Measurements from ENCODE around the gene MSMB. TPM values are rescaled to one million over a fixed set of nuclear protein-coding genes. Genes with fewer than 3 reads are reported as not detected.

The MSMB gene
- total and polyA plus RNA-seq, 2 of the 8 experiments (the other 6 are each of a cell fraction or from before 2014, with no cell fraction given) = not detected

DNA sequence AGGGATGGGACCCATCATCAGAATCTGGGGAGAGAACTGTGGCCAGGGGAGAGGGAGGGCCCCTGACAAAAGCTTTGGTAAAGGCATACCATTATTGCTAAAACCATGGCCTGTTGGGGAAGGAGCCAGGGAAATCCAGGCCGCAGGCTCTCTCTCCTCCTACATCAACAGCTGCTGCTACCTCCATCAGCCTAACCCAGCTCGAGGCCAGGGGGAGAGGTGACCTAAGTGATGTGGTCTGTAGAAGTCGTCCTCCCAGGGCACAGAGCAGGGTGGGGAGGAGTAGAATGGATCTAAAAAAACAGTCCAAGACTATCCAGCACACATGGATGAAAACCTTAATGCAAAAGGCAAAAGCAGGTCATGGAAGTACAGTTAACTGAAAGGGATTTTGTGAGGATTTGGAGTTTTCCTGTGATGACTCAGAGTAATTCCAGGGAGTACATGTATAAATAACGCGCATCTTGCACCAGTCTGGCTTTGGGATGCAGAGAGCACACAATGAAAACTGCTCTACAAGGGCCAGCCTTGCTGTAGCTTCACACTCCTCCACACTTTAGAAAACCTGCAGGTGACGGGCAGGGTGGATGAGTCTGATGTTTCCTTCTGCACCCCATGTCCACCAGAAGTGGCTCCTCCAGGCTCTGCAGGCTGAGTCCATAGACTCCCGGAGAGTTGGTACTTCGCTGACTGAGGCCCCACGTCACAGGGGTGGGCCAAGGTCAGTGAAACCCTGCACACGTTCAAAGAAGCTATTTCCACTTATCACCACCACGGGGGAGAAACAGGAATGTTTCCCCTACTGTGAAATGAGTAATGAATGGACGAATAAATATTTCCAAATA, 38.5 kb upstream of the MSMB start (continued):
- TF ChIP-seq, protein P1, sequence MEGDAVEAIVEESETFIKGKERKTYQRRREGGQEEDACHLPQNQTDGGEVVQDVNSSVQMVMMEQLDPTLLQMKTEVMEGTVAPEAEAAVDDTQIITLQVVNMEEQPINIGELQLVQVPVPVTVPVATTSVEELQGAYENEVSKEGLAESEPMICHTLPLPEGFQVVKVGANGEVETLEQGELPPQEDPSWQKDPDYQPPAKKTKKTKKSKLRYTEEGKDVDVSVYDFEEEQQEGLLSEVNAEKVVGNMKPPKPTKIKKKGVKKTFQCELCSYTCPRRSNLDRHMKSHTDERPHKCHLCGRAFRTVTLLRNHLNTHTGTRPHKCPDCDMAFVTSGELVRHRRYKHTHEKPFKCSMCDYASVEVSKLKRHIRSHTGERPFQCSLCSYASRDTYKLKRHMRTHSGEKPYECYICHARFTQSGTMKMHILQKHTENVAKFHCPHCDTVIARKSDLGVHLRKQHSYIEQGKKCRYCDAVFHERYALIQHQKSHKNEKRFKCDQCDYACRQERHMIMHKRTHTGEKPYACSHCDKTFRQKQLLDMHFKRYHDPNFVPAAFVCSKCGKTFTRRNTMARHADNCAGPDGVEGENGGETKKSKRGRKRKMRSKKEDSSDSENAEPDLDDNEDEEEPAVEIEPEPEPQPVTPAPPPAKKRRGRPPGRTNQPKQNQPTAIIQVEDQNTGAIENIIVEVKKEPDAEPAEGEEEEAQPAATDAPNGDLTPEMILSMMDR (IDR thresholded peaks at IDR 0.05; ENCODE audit: control extremely low read depth in 1 of 3, insufficient read depth in 1 of 3, low read depth in 1 of 3, low read length in 3 of 3) = no peak
- TF ChIP-seq, protein P2, sequence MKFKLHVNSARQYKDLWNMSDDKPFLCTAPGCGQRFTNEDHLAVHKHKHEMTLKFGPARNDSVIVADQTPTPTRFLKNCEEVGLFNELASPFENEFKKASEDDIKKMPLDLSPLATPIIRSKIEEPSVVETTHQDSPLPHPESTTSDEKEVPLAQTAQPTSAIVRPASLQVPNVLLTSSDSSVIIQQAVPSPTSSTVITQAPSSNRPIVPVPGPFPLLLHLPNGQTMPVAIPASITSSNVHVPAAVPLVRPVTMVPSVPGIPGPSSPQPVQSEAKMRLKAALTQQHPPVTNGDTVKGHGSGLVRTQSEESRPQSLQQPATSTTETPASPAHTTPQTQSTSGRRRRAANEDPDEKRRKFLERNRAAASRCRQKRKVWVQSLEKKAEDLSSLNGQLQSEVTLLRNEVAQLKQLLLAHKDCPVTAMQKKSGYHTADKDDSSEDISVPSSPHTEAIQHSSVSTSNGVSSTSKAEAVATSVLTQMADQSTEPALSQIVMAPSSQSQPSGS (IDR thresholded peaks at IDR 0.05; ENCODE audit: low read length) = no peak
- TF ChIP-seq CBX8 (IDR thresholded peaks at IDR 0.05; ENCODE audit: borderline replicate concordance, low read depth, low read length) = no peak
- TF ChIP-seq POU5F1 (IDR thresholded peaks at IDR 0.05; ENCODE audit: low read depth, low read length) = no peak
- TF ChIP-seq TAF1 (IDR thresholded peaks at IDR 0.05; ENCODE audit: low read depth, low read length) = no peak
- no peak for TF ChIP-seq PHF8 (conservative IDR thresholded peaks at IDR 0.05; ENCODE audit: low read depth, low read length)
- no peak for TF ChIP-seq GTF2F1 (IDR thresholded peaks at IDR 0.05; ENCODE audit: borderline replicate concordance, low read depth, low read length)
- no peak for TF ChIP-seq TAF7 (optimal IDR thresholded peaks at IDR 0.05; ENCODE audit: borderline replicate concordance, low read depth, low read length)
- no peak for TF ChIP-seq HDAC2 (IDR thresholded peaks at IDR 0.05; ENCODE audit: borderline replicate concordance in 1 of 2, low read depth in 2 of 2, low read length in 2 of 2)
- no peak for TF ChIP-seq SP1 (IDR thresholded peaks at IDR 0.05; ENCODE audit: low read depth, low read length)

Measured in H1 (cell line).